Thoracic aorta (tissue), 2 donors: Measurements from ENCODE around the gene FRYL. TPM values are rescaled to one million over a fixed set of nuclear protein-coding genes. Genes with fewer than 3 reads are reported as not detected.
"Not testable (repeated sequence)": the region's sequence is repeated elsewhere in the genome, so short reads cannot be mapped to it uniquely, and the experiment has no call there.

Experiments
- ATAC-seq: fragments of 150-250 bp; one replicate; pipeline ENCODE4 v1.8.0; 2017; ENCODE audit warnings: low read depth; ENCODE audit not compliant: insufficient number of reproducible peaks, low FRiP score
- DNase-seq: peaks from one replicate; pipeline ENCODE4 v3.0.0-alpha.2; 2020; ENCODE audit warnings: low spot score
- H3K27ac ChIP-seq, 2 donors: fragments of 200-600 bp; sonication (generic); 1 replicate in 1 of 2; 2 replicates in 1 of 2; pipeline ENCODE4 v1.5.1; 2016; ENCODE audit warnings: mild to moderate bottlenecking in 2 of 2, moderate library complexity in 2 of 2
- H3K27me3 ChIP-seq: fragments of 200-600 bp; sonication (generic); replicated peaks from 2 replicates; pipeline ENCODE4 v1.6.0; 2016; ENCODE audit warnings: mild to moderate bottlenecking; ENCODE audit not compliant: insufficient read depth
- H3K36me3 ChIP-seq: fragments of 200-600 bp; sonication (generic); one replicate; pipeline ENCODE4 v1.5.1; 2016
- H3K4me1 ChIP-seq, 2 donors: fragments of 200-600 bp; sonication (generic); 1 replicate in 1 of 2; 2 replicates in 1 of 2; pipeline versions ENCODE4 v1.5.1 to v1.6.0; 2016; ENCODE audit warnings: low read depth in 2 of 2, mild to moderate bottlenecking in 1 of 2; ENCODE audit not compliant: control insufficient read depth in 1 of 2
- H3K4me3 ChIP-seq: fragments of 200-600 bp; sonication (generic); 2 replicates; pipeline ENCODE4 v1.5.1; 2016; ENCODE audit warnings: mild to moderate bottlenecking
- H3K9me3 ChIP-seq: fragments of 200-600 bp; sonication (generic); 2 replicates; pipeline ENCODE4 v1.5.1; 2016
- CTCF ChIP-seq: fragments of 200-600 bp; sonication (generic); IDR thresholded peaks from one replicate; pipeline ENCODE4 v1.5.1; 2019; ENCODE audit warnings: antibody characterized with exemption
- total RNA-seq, 2 donors: library from RNA; depleted of rRNA; stranded (reverse); fragments of >200 nt; gene quantifications; one replicate each; pipeline versions ENCODE4 v1.1.0 to v1.2.3, GENCODE V29; 2016

The FRYL gene
- total RNA-seq, 2 donors from 2014 or later, result 108 to 155 TPM

DNA sequence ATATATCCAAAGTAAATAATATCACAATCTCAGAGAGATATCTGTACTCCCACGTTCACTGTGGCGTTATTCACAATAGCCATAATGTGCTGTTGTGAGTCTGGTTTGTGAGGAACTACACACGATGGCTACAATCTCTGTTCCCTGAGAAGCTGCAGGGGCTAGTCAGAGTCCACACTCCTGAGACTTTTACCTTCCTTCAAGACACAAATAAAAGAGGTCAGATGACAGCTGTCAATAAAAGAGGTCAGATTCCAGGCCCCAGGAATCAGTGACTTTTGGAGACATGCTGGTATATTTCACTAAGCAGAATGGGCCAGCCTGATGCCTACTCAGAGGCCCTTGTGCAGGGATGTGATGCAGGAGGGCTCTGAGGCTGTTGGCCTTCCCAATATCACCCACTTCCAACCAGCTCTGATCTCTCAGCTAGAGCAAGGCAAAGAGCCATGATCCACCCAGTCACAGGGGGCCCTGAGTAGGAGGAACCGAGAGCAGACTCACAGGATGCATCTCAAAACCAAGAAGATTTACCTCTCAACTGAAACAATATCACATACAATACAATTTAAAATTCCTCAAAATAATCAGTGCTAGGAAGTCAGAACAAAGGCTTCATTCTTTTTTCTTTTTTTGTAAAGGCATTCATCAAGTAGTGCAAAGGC, 13.8 kb downstream of the FRYL start:
- TF ChIP-seq CTCF, result no peak
- Histone ChIP-seq H3K4me3 (no peak overlapping the region), H3K4me1 (peaks cover 12 to 70% of the 10 kb centered on the region in 2 donors), H3K9me3 (no peaks in the 10 kb centered on the region), H3K27ac (no peak overlapping the region), H3K27me3 (no peaks in the 10 kb centered on the region), H3K36me3 (no peaks in the 10 kb centered on the region)
- no peak for DNase-seq
- no peak for ATAC-seq

DNA sequence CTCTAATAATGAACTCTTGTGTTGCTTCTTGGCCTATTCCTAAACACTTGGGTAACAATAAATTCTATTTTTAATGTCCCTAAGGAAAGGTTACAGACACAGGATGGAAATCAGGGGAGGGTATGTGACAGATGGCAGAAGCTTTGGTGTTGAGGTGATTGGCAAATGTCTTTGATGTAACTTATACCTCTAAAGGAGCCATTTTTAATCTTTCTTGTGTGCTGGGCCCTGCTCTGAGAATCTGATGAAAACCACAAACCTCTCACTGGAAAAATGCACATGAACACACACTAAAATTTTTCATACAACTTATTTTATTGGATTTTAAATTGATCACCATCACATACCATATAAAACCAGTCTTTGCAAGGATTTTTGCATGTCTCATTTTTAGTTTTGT, 17.7 kb downstream of the FRYL start:
- TF ChIP-seq CTCF, result no peak
- Histone ChIP-seq H3K27me3 (no peaks in the 10 kb centered on the region), H3K4me1 (peaks cover 6 to 45% of the 10 kb centered on the region in 2 donors), H3K9me3 (no peaks in the 10 kb centered on the region), H3K4me3 (no peak overlapping the region), H3K27ac (no peak overlapping the region), H3K36me3 (no peaks in the 10 kb centered on the region)
- DNase-seq (no peak), ATAC-seq (no peak)

DNA sequence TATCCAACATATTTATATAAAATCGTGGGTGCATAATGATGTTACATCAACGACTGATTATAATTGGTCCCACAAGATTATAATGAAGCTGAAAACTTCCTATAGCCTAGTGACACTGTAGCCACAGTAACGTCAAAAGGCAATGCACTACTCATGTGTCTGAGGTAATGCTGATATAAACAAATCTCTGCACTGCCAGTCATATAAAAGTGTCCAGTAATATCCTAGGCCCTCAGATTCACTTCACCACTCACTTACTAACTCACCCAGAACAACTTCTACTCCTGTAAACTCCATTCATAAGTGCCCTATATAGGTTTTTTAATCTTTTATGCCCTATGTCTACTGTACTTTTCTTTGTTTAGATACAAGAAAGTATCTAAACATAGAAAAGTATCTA, 18.8 kb downstream of the FRYL start:
- TF ChIP-seq CTCF, result no peak
- Histone ChIP-seq H3K27ac (no peak overlapping the region), H3K9me3 (no peaks in the 10 kb centered on the region), H3K4me1 (peaks cover 6 to 40% of the 10 kb centered on the region in 2 donors), H3K36me3 (no peaks in the 10 kb centered on the region), H3K4me3 (no peak overlapping the region), H3K27me3 (no peaks in the 10 kb centered on the region)
- DNase-seq (no peak), ATAC-seq (no peak)

DNA sequence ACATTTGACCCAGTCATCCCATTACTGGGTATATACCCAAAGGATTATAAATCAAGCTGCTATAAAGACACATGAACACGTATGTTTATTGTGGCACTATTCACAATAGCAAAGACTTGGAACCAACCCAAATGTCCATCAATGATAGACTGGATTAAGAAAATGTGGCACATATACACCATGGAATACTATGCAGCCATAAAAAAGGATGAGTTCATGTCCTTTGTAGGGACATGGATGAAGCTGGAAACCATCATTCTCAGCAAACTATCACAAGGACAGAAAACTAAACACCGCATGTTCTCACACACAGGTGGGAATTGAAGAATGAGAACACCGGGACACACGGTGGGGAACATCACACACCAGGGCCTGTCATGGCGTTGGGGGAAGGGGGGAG, 21.4 kb downstream of the FRYL start:
- not testable (repeated sequence) for DNase-seq, H3K27me3 ChIP-seq, H3K27ac ChIP-seq, H3K36me3 ChIP-seq, ATAC-seq, H3K9me3 ChIP-seq, H3K4me3 ChIP-seq
- peaks cover 9 to 27% of the 10 kb centered on the region in 2 donors for H3K4me1 ChIP-seq

GRCh38 chr4:48756689-48757220, 23.3 kb downstream of the FRYL start:
- Histone ChIP-seq H3K27me3 (no peaks in the 10 kb centered on the region), H3K4me3 (no peak overlapping the region), H3K4me1 (peaks cover 15 to 24% of the 10 kb centered on the region in 2 donors), H3K27ac (no peak overlapping the region), H3K9me3 (no peaks in the 10 kb centered on the region), H3K36me3 (no peaks in the 10 kb centered on the region)
- TF ChIP-seq CTCF, result no peak
- DNase-seq (no peak), ATAC-seq (no peak)

DNA sequence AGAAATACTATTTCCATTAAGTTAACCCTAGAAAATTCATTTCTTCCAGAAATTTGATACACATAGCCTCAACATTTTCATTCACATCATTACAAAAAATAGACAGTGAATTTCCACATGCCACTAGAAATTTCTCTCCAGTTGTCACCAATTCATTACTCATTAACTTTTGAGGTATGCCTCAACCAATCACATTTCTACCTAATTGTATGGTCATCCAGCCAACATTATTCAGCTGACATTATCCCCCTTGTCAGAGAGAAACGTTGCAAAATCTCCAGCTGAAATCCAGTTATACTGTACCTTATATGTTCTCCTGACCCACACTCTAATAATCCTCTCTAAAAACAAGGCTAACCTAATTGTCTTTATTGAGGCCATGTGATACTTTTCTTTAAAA, 24.8 kb downstream of the FRYL start:
- no peak for TF ChIP-seq CTCF
- ATAC-seq, result no peak
- Histone ChIP-seq H3K9me3 (no peaks in the 10 kb centered on the region), H3K27me3 (no peaks in the 10 kb centered on the region), H3K27ac (no peak overlapping the region), H3K4me1 (peaks cover 21 to 33% of the 10 kb centered on the region in 2 donors), H3K4me3 (no peak overlapping the region), H3K36me3 (no peaks in the 10 kb centered on the region)
- DNase-seq, result no peak
